Measurements from ENCODE around the gene PPY.

- TF ChIP-seq CTCF (IDR thresholded peaks at IDR 0.05) (no peak), POLR2A (IDR thresholded peaks at IDR 0.05) (no peak)
Measured at GRCh38 chr17:43898446-43898845, 43.8 kb downstream of the PPY start.

Measured in lower leg skin (tissue), 3 donors.